Measurements from ENCODE around the gene ABHD3. TPM values are rescaled to one million over a fixed set of nuclear protein-coding genes. Genes with fewer than 3 reads are reported as not detected.

Gene ABHD3
- total and polyA plus RNA-seq, 4 experiments from 2014 or later: 35.0 to 65.6 (median 53.5) TPM

Small RNA genes lying within 50 kb of the gene (microRNA-seq; reads per million reads assigned to microRNA genes)
- gene MIR320C1 (ENCODE audit: borderline microRNAs expressed, borderline number of aligned reads, borderline replicate concordance): 2.2 reads per million

Other genes starting within 250 kb of the ABHD3 start
- 10 to 100 TPM; 32.3 to 38.2 TPM for gene ESCO1, start 104.1 kb downstream of the ABHD3 start, total RNA-seq
- gene ESCO1, start 104.1 kb downstream of the ABHD3 start, polyA plus RNA-seq: 10 to 100 TPM in 1 of 2 donors, 1 to 10 TPM in 1; 4.6 to 11.9 TPM
- 10 to 100 TPM; 24.4 to 24.5 TPM for gene SNRPD1, start 92.5 kb downstream of the ABHD3 start, total RNA-seq
- 10 to 100 TPM; 68.3 to 85.3 TPM for gene SNRPD1, start 92.5 kb downstream of the ABHD3 start, polyA plus RNA-seq
- gene MIB1, start 36.0 kb upstream of the ABHD3 start, total RNA-seq: 10 to 100 TPM; 37.6 to 39.0 TPM
- gene MIB1, start 36.0 kb upstream of the ABHD3 start, polyA plus RNA-seq: 1 to 10 TPM; 6.7 to 7.5 TPM

All from CD4-positive, alpha-beta memory T cell (primary cell).